Measurements from ENCODE around the gene CLTC. TPM values are rescaled to one million over a fixed set of nuclear protein-coding genes. Genes with fewer than 3 reads are reported as not detected.

CLTC gene
- total and polyA plus RNA-seq, 12 donors = 42.5 to 196 (median 167) TPM

DNA sequence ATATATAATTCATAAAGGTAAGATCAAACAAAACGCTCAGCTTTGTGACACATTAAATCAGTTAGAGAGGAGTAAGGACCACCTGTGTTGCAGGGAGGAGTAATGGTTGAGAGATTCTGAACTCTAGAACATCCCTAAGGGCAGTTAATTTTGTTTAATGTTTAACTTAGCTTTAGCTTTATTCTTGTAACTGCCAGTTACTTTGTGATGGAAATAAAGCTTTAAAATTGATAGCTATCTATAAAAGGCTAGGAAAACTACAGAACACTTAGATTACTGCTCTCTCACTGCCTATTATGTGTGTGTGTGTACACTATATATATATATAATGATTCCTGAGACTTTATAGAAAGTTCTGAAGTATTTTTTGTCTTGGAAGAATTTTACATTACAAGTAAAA is 49.7 kb downstream of the CLTC start:
- WGBS, 2 donors = 72 to 94% methylated on average over 1 of the region's 1 CpG
- no peaks in the 10 kb centered on the region for H3K27me3 ChIP-seq
- TF ChIP-seq, protein P1, sequence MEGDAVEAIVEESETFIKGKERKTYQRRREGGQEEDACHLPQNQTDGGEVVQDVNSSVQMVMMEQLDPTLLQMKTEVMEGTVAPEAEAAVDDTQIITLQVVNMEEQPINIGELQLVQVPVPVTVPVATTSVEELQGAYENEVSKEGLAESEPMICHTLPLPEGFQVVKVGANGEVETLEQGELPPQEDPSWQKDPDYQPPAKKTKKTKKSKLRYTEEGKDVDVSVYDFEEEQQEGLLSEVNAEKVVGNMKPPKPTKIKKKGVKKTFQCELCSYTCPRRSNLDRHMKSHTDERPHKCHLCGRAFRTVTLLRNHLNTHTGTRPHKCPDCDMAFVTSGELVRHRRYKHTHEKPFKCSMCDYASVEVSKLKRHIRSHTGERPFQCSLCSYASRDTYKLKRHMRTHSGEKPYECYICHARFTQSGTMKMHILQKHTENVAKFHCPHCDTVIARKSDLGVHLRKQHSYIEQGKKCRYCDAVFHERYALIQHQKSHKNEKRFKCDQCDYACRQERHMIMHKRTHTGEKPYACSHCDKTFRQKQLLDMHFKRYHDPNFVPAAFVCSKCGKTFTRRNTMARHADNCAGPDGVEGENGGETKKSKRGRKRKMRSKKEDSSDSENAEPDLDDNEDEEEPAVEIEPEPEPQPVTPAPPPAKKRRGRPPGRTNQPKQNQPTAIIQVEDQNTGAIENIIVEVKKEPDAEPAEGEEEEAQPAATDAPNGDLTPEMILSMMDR (IDR thresholded peaks at IDR 0.05) = no peak
- H3K36me3 ChIP-seq = peaks cover 0 to 100% (median 66%) of the 10 kb centered on the region in 9 donors
- H3K4me3 ChIP-seq = no peak overlapping the region
- peaks cover 0 to 51% (median 17%) of the 10 kb centered on the region in 9 donors for H3K4me1 ChIP-seq
- intact Hi-C loops (cut with DNase I) = loop anchor here in 1 of 10 donors (10.0 kb wide), 1 partner anchor 265 kb away; no protein-coding TSS in a partner anchor
- DNase-seq (no peak), ATAC-seq (no peak)
- H3K9me3 ChIP-seq = no peaks in the 10 kb centered on the region
- peak overlapping the region in 2 of 10 donors; percentile 59 to 60 for H3K27ac ChIP-seq

DNA sequence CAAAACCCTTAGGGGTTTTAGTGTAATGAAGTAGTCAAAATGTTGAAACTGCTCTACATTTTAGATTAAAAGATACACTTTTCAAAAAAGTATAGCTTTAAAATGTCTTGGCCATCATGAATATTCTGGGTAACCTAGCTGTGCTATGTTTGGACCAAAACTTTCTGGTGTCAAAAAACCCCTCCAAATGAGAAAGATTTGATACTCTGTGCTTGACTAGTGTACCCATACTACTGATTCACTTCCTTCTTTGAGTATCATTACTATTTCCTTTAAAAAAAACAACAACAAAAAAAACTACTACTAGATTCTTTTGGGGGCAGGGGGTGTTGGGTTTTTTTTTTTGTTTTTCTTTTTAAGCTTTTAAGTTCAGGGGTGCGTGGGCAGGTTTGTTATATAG is 50.2 kb downstream of the CLTC start:
- ATAC-seq (no peak), DNase-seq (no peak)
- intact Hi-C loops (cut with DNase I) = loop anchor here in 1 of 10 donors (10.0 kb wide), 1 partner anchor 265 kb away; no protein-coding TSS in a partner anchor
- 96 to 100% methylated on average over 1 of the region's 1 CpG for WGBS, 2 donors
- Histone ChIP-seq H3K27me3 (no peaks in the 10 kb centered on the region), H3K4me3 (no peak overlapping the region), H3K9me3 (no peaks in the 10 kb centered on the region), H3K27ac (no peak overlapping the region), H3K4me1 (peaks cover 0 to 55% (median 17%) of the 10 kb centered on the region in 9 donors), H3K36me3 (peaks cover 0 to 100% (median 66%) of the 10 kb centered on the region in 9 donors)
- TF ChIP-seq, protein P1 (IDR thresholded peaks at IDR 0.05) = no peak

DNA sequence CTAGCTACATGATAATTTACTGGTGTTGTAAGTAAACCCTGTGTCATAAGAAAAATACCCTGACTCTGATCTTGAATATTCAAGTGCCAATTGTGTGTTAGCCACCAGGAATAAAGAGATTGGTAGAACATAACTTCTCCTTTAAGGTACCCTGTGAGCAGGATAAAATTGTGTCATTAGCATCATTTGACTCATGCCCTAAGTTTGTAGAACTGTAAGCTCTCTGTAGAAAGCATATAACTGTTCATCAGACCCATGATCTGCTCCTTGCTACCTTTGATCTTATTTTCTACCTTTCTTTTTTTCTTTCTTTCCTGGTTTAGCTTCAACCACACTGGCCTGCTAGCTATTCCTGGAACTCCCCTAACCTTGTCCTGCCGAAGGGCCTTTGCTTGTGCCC is 51.7 kb downstream of the CLTC start:
- H3K9me3 ChIP-seq = no peaks in the 10 kb centered on the region
- ATAC-seq (no peak), DNase-seq (no peak)
- intact Hi-C loops (cut with DNase I) = no loop called here
- WGBS, 2 donors = 84 to 91% methylated on average over 1 of the region's 1 CpG
- TF ChIP-seq, protein P1 (IDR thresholded peaks at IDR 0.05) = no peak
- no peaks in the 10 kb centered on the region for H3K27me3 ChIP-seq
- peaks cover 0 to 55% (median 17%) of the 10 kb centered on the region in 9 donors for H3K4me1 ChIP-seq
- H3K27ac ChIP-seq = no peak overlapping the region
- peaks cover 0 to 100% (median 69%) of the 10 kb centered on the region in 9 donors for H3K36me3 ChIP-seq
- no peak overlapping the region for H3K4me3 ChIP-seq

DNA sequence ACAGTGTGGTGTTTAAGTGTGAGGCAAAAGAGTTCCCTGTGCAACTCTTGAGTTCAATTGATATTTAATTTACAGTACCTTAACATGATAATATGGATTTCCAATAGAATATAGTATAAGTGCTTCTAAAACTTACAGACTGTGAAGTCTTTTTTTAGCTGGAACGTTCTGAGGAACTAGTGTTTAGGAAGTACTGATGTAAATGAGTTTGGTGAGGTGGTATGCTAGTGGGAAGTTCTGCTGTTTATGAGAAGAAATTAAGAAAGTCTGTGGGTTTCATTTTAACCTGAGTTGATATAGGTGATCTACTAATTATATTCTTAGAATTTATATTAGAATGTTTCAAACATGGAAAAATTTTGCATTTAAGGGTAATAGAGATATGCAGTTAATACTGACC is 55.5 kb downstream of the CLTC start:
- intact Hi-C loops (cut with DNase I) = no loop called here
- no peak overlapping the region for H3K27ac ChIP-seq
- peaks cover 0 to 18% (median 0%) of the 10 kb centered on the region in 9 donors for H3K4me1 ChIP-seq
- no peaks in the 10 kb centered on the region for H3K9me3 ChIP-seq
- H3K27me3 ChIP-seq = no peaks in the 10 kb centered on the region
- peaks cover 0 to 100% (median 81%) of the 10 kb centered on the region in 9 donors for H3K36me3 ChIP-seq
- TF ChIP-seq, protein P1 (IDR thresholded peaks at IDR 0.05) = no peak
- ATAC-seq = no peak
- H3K4me3 ChIP-seq = no peak overlapping the region
- 54 to 67% methylated on average over 1 of the region's 1 CpG for WGBS, 2 donors
- no peak for DNase-seq
